ENCODE results near the gene GPATCH8.
"Not testable (repeated sequence)": the region's sequence is repeated elsewhere in the genome, so short reads cannot be mapped to it uniquely, and the experiment has no call there.

Gene GPATCH8

GRCh38 chr17:44536090-44536953, 33.1 kb upstream of the GPATCH8 start:
- H3K27me3 Mint-ChIP-seq = peaks cover 9% of the 10 kb centered on the region
- H3K27ac Mint-ChIP-seq = no peak overlapping the region
- no peak overlapping the region for H3K4me3 Mint-ChIP-seq
- H3K36me3 Mint-ChIP-seq (ENCODE audit: low read depth) = no peaks in the 10 kb centered on the region
- no peaks in the 10 kb centered on the region for H3K9me3 Mint-ChIP-seq
- H3K4me1 Mint-ChIP-seq (ENCODE audit: low read depth) = peaks cover 8% of the 10 kb centered on the region

DNA sequence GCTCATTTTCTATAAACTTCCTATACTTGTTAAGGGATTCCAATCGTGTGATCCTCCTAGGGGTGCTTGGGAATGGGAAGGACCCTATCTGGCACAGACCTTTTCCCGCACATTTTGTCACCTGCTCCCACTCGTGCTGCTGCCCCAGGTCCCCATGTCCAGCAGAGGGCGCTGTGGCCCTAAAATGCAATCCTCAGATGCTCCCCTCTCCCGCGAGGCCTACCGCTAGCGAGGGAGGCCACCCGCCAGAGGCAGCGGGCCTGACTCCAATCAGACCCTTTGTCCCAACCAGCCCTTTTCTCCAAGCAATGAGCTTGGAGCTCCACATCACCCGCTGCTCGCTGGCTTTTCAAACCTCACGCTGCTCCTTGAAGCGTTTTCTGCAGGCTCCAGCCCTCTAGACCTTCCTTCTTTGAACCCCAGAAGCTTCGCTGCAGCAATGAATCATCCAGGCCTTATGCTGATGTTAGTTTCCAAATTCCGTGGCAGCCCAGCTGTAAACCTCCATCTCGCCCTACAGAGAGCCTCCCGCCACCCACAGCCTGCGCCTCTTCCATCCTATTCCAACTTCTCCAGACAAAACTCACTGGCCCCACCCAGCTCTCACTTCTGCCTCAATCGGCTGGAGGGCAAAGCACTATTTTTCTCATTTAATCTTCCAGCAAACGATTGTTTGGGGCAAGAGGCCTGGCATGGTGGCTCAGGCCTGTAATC, 30.5 kb upstream of the GPATCH8 start:
- peaks cover 15% of the 10 kb centered on the region for H3K27me3 Mint-ChIP-seq
- H3K36me3 Mint-ChIP-seq (ENCODE audit: low read depth) = no peaks in the 10 kb centered on the region
- H3K4me3 Mint-ChIP-seq = no peak overlapping the region
- H3K27ac Mint-ChIP-seq = peak overlapping the region; percentile 59
- peaks cover 8% of the 10 kb centered on the region for H3K4me1 Mint-ChIP-seq (ENCODE audit: low read depth)
- H3K9me3 Mint-ChIP-seq = no peaks in the 10 kb centered on the region

- Mint-ChIP-seq H3K4me1 (ENCODE audit: low read depth) (peaks cover 8% of the 10 kb centered on the region), H3K36me3 (ENCODE audit: low read depth) (no peaks in the 10 kb centered on the region), H3K27me3 (peaks cover 9% of the 10 kb centered on the region), H3K4me3 (no peak overlapping the region), H3K9me3 (no peaks in the 10 kb centered on the region), H3K27ac (no peak overlapping the region)
Measured at GRCh38 chr17:44530896-44531418, 27.8 kb upstream of the GPATCH8 start.

DNA sequence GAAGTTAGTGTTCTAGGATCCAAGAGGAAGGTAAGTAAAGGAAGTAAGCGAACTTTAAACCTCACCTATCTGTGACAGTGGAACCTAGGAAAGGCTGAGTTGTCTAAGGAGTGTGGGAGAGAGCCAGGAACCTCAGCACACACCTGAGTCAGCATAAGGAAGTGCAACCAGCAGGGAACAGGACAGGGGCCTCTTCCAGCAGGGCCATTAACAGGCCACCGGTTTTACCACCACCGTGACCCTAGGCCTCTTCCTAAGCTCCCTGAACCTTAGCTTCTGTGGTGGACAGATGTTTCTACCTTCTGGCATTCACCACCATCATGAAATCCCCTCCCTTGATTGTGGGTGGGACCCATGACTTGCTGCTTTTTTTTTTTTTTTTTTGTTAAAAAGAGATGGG, 26.7 kb upstream of the GPATCH8 start:
- Mint-ChIP-seq H3K27me3 (peaks cover 14% of the 10 kb centered on the region), H3K27ac (no peak overlapping the region), H3K4me1 (ENCODE audit: low read depth) (peaks cover 8% of the 10 kb centered on the region), H3K9me3 (no peaks in the 10 kb centered on the region), H3K36me3 (ENCODE audit: low read depth) (no peaks in the 10 kb centered on the region), H3K4me3 (no peak overlapping the region)

DNA sequence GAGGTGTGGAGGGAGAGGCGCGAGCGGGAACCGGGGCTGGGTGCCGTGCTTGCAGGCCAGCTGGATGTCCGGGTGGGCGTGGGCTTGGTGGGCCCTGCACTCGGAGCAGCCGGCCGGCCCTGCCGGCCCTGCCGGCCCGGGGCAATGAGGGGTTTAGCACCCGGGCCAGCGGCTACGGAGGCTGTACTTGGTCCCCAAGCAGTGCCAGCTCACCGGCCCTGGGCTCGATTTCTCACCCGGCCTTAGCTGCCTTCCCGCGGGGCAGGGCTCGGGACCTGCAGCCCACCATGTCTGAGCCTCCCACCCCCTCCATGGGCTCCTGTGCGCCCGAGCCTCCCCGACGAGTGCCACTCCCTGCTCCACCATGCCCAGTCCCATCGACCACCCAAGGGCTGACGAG, 24.7 kb upstream of the GPATCH8 start:
- Mint-ChIP-seq H3K27ac (no peak overlapping the region), H3K4me1 (ENCODE audit: low read depth) (no peaks in the 10 kb centered on the region), H3K9me3 (no peaks in the 10 kb centered on the region), H3K27me3 (peaks cover 18% of the 10 kb centered on the region), H3K4me3 (no peak overlapping the region), H3K36me3 (ENCODE audit: low read depth) (no peaks in the 10 kb centered on the region)

- Mint-ChIP-seq H3K9me3 (no peaks in the 10 kb centered on the region), H3K27me3 (peaks cover 17% of the 10 kb centered on the region), H3K36me3 (ENCODE audit: low read depth) (no peaks in the 10 kb centered on the region), H3K4me3 (no peak overlapping the region), H3K4me1 (ENCODE audit: low read depth) (no peaks in the 10 kb centered on the region), H3K27ac (no peak overlapping the region)
Measured at GRCh38 chr17:44527102-44527501, 23.9 kb upstream of the GPATCH8 start.

DNA sequence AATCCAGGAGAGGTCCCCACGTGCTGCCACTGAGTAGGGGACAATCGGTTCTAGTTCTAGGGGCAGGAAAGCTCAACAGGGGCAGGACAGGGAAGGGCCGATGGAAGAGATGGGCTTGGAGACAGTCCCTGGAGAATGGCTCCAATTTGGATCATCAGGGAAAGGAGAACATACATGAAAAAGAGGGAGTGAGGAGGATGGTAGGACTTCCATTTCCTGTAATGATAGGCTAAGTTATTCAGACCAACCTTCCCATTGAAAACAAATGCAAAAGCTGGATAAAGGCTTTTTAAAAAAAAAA, 20.4 kb upstream of the GPATCH8 start:
- H3K27ac Mint-ChIP-seq = no peak overlapping the region
- no peaks in the 10 kb centered on the region for H3K9me3 Mint-ChIP-seq
- H3K27me3 Mint-ChIP-seq = peaks cover 14% of the 10 kb centered on the region
- no peaks in the 10 kb centered on the region for H3K36me3 Mint-ChIP-seq (ENCODE audit: low read depth)
- no peak overlapping the region for H3K4me3 Mint-ChIP-seq
- no peaks in the 10 kb centered on the region for H3K4me1 Mint-ChIP-seq (ENCODE audit: low read depth)

DNA sequence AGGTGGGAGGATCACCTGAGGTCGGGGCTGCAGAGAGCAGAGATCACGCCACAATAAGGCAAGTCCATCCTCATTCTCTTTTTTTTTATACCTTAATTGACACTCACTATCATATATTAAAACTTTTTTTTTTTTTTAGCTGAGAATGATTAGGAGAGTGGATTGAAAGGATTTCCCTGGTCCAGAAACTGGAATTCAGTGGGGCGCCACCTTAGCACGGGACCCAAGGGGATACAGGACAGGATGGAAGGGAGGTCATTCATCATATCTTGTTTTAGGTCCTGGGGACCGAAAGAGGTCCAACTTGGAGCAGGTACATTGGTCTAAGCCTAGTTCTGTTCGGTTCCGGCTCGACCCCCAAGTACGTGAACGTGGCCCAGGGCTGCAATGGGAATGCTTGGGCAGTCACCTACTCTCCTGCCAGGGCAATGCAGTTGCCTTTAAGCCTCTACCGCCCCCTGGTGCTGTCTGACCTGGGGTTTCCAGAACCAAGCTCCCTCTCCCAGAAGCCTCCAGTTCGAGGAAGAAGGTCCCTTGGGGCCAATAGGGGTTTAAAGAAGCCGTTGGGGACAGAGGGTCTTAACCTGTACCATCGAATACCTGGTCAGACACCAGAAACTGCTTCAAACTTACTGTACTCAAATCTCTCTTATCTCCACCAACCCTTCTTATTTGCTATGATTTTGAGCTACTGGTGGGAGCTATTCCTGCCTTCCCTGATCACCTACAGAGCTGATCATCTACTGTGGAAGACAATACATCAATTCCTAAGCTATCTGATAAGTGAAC, 19.9 kb upstream of the GPATCH8 start:
- H3K27ac Mint-ChIP-seq = no peak overlapping the region
- H3K9me3 Mint-ChIP-seq = no peaks in the 10 kb centered on the region
- H3K36me3 Mint-ChIP-seq (ENCODE audit: low read depth) = no peaks in the 10 kb centered on the region
- no peak overlapping the region for H3K4me3 Mint-ChIP-seq
- H3K27me3 Mint-ChIP-seq = peaks cover 14% of the 10 kb centered on the region
- H3K4me1 Mint-ChIP-seq (ENCODE audit: low read depth) = no peaks in the 10 kb centered on the region

GRCh38 chr17:44518032-44518431, 14.8 kb upstream of the GPATCH8 start:
- H3K27ac Mint-ChIP-seq = no peak overlapping the region
- peaks cover 11% of the 10 kb centered on the region for H3K27me3 Mint-ChIP-seq
- no peaks in the 10 kb centered on the region for H3K36me3 Mint-ChIP-seq (ENCODE audit: low read depth)
- H3K9me3 Mint-ChIP-seq = no peaks in the 10 kb centered on the region
- H3K4me1 Mint-ChIP-seq (ENCODE audit: low read depth) = no peaks in the 10 kb centered on the region
- H3K4me3 Mint-ChIP-seq = no peak overlapping the region

GRCh38 chr17:44511241-44512134, 8.3 kb upstream of the GPATCH8 start:
- not testable (repeated sequence) for H3K27ac Mint-ChIP-seq; H3K27me3 Mint-ChIP-seq; H3K9me3 Mint-ChIP-seq; H3K4me1 Mint-ChIP-seq (ENCODE audit: low read depth); H3K4me3 Mint-ChIP-seq; H3K36me3 Mint-ChIP-seq (ENCODE audit: low read depth)

DNA sequence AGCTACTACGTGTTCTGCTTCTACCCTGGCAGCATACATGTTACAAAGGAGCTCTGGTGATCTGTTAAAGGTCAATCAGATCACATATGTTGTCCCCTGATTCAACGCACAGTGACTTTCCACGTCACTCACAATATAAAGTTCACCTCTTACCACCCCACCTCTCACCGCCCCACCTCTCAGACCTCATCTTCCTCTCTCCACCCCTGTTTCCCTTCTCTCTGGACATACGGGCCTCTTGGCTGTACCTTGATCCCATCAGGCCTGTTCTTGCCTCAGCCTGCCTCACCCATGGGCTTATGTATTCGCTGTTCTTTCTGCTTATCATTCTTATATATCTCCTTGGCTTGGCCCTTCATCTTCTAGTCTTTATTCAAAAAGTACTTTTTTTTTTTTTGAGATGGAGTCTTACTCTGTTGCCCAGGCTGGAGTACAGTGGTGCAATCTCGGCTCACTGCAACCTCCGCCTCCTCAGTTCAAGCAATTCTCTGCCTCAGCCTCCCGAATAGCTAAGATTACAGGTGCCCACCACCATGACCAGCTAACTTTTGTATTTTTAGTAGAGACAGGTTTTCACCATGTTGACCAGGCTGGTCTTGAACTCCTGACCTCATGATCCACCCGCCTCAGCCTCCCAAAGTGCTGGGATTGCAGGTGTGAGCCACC, 3.9 kb upstream of the GPATCH8 start:
- H3K27me3 Mint-ChIP-seq; H3K27ac Mint-ChIP-seq; H3K36me3 Mint-ChIP-seq (ENCODE audit: low read depth); H3K4me1 Mint-ChIP-seq (ENCODE audit: low read depth); H3K4me3 Mint-ChIP-seq; H3K9me3 Mint-ChIP-seq: not testable (repeated sequence)

DNA sequence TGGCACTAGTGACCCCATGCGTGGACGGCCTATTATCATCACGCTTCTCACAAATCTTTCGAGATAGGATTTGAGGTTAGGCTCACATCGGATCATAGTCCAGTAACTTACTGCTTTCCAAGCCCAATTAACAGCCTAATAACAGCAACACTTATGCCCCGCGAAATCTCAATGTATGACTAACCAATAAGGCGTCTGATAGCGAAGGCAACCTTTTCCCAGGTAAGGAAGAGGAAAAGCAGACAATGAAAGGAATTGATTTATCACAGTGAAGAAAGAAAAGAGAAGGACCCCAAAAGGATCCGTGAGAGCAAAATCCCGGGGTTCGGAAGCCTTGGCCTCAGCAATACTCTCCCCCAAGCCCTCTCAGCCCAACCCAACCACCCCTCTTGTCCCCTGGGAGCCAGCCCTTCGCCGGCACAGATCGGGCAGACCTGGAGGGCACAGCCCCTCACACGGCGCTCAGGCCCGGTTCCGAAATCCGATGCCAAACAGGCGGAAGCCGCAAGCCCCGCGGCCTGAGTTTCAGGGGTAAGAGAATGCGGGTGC, 534 bp downstream of the GPATCH8 start:
- H3K36me3 Mint-ChIP-seq (ENCODE audit: low read depth) = peaks cover 9% of the 10 kb centered on the region
- H3K4me3 Mint-ChIP-seq = peak overlapping the region; percentile 98
- no peaks in the 10 kb centered on the region for H3K9me3 Mint-ChIP-seq
- H3K27ac Mint-ChIP-seq = peak overlapping the region; percentile 96
- peaks cover 47% of the 10 kb centered on the region for H3K4me1 Mint-ChIP-seq (ENCODE audit: low read depth)
- H3K27me3 Mint-ChIP-seq = no peaks in the 10 kb centered on the region

- H3K27ac Mint-ChIP-seq = peak overlapping the region; percentile 96
- peak overlapping the region; percentile 98 for H3K4me3 Mint-ChIP-seq
- peaks cover 50% of the 10 kb centered on the region for H3K4me1 Mint-ChIP-seq (ENCODE audit: low read depth)
- peaks cover 9% of the 10 kb centered on the region for H3K36me3 Mint-ChIP-seq (ENCODE audit: low read depth)
- H3K27me3 Mint-ChIP-seq = no peaks in the 10 kb centered on the region
- H3K9me3 Mint-ChIP-seq = no peaks in the 10 kb centered on the region
Measured at GRCh38 chr17:44501866-44502375, 1.3 kb downstream of the GPATCH8 start.

Data from stimulated activated naive CD8-positive, alpha-beta T cell treated with anti-CD3 and anti-CD28 coated beads, Interleukin-15, Interleukin-2, amounts not matched to agents 100 ng/mL and 50 ng/mL, for 24 hours (primary cell).